Neutrophil (primary cell): Measurements from ENCODE around the gene BNC2.

Experiments used
- H3K27ac ChIP-seq: fragments of 200-600 bp; sonication (generic); 2 replicates; pipeline ENCODE4 v1.5.1; 2016; ENCODE audit warnings: mild to moderate bottlenecking, moderate library complexity
- H3K27me3 ChIP-seq: fragments of 200-600 bp; sonication (generic); 2 replicates; pipeline ENCODE4 v1.6.0; 2016; ENCODE audit warnings: mild to moderate bottlenecking
- H3K36me3 ChIP-seq: fragments of 200-600 bp; sonication (generic); 2 replicates; pipeline ENCODE4 v1.5.1; 2017
- H3K4me1 ChIP-seq, 2 experiments: fragments of 200-600 bp in 1 of 2; sonication (generic) in 1 of 2; 1 replicate in 1 of 2; 2 replicates in 1 of 2; pipeline versions ENCODE4 v1.5.1 to v1.6.1; 2013 to 2016; ENCODE audit warnings: low read depth in 1 of 2, low read length in 1 of 2, mild to moderate bottlenecking in 1 of 2, moderate library complexity in 1 of 2; ENCODE audit not compliant: control insufficient read depth in 1 of 2, insufficient read depth in 1 of 2
- H3K4me3 ChIP-seq, 2 experiments: fragments of 200-600 bp in 1 of 2; sonication (generic) in 1 of 2; 1 replicate in 1 of 2; 2 replicates in 1 of 2; pipeline ENCODE4 v1.5.1; 2013 to 2016; ENCODE audit warnings: low read depth in 1 of 2, low read length in 1 of 2, mild to moderate bottlenecking in 1 of 2, moderate library complexity in 1 of 2
- H3K9me3 ChIP-seq: fragments of 200-600 bp; sonication (generic); 2 replicates; pipeline ENCODE4 v1.5.1; 2016
- TF ChIP-seq, protein P1 (sequence below): fragments of 200-600 bp; sonication (generic); IDR thresholded peaks from 2 replicates; pipeline ENCODE4 v1.5.1; 2016; ENCODE audit warnings: antibody characterized with exemption

BNC2 gene

DNA sequence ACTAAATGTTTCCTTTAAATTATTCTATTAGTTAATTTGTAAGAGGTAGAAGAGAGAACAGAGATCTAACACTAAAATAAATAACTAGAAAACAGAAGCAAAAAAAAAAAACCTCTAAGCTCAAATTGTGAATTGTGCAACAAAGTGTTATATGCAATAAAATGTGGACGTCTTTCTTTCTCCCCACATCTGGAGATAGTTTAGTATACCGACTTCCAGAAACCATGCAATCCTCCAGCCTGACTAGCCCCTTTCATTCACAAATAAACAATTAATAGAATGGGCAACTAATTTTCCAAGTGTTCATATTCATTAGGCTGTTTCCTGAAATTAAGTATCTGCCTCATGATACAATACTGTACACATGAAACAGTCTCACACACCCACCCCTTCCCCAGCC lies 258.5 kb downstream of the BNC2 start:
- Histone ChIP-seq H3K4me3 (no peak overlapping the region), H3K9me3 (no peaks in the 10 kb centered on the region), H3K36me3 (no peaks in the 10 kb centered on the region), H3K27ac (no peak overlapping the region), H3K27me3 (no peaks in the 10 kb centered on the region), H3K4me1 (no peaks in the 10 kb centered on the region)
- TF ChIP-seq, protein P1, sequence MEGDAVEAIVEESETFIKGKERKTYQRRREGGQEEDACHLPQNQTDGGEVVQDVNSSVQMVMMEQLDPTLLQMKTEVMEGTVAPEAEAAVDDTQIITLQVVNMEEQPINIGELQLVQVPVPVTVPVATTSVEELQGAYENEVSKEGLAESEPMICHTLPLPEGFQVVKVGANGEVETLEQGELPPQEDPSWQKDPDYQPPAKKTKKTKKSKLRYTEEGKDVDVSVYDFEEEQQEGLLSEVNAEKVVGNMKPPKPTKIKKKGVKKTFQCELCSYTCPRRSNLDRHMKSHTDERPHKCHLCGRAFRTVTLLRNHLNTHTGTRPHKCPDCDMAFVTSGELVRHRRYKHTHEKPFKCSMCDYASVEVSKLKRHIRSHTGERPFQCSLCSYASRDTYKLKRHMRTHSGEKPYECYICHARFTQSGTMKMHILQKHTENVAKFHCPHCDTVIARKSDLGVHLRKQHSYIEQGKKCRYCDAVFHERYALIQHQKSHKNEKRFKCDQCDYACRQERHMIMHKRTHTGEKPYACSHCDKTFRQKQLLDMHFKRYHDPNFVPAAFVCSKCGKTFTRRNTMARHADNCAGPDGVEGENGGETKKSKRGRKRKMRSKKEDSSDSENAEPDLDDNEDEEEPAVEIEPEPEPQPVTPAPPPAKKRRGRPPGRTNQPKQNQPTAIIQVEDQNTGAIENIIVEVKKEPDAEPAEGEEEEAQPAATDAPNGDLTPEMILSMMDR: no peak

DNA sequence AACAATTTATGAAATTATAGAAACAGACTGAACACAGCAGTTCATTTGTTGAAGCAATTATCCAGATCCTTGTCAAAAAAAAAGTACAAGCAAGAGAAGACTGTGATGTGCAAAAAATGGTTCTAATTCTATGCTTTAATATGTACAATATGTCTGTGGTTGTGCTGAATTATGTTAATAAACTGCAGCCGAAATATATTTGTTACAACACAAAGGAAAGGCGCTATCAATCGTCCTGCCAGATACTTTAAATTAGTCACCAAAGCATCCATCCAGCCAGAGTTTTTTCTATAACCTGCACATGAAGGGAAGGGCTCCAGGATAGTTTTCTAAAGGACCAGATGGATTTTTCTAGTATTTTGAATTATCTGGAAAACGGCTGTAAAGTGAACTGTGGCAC lies 259.5 kb downstream of the BNC2 start:
- Histone ChIP-seq H3K27me3 (no peaks in the 10 kb centered on the region), H3K4me3 (no peak overlapping the region), H3K4me1 (no peaks in the 10 kb centered on the region), H3K27ac (no peak overlapping the region), H3K36me3 (no peaks in the 10 kb centered on the region), H3K9me3 (no peaks in the 10 kb centered on the region)
- TF ChIP-seq, protein P1: no peak

DNA sequence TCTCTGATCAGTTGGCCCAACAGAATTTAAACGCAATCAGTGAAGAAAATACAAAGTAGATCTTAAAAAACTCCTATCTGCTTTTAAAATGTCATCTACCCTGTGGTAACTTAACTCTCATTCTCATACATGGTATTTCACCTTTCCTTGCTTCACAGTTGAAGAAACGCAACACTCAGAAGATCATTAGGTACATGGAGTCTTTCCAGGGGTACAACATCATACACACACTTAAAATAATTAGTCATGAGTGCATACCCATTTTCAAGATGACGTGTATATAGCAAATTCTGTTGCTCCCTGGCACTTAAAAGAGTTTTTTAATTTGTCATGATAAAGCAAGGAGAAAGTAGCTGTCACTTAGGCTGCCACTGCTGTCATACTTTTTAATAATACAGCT lies 259.9 kb downstream of the BNC2 start:
- Histone ChIP-seq H3K9me3 (no peaks in the 10 kb centered on the region), H3K4me1 (no peaks in the 10 kb centered on the region), H3K27ac (no peak overlapping the region), H3K36me3 (no peaks in the 10 kb centered on the region), H3K27me3 (no peaks in the 10 kb centered on the region), H3K4me3 (no peak overlapping the region)
- TF ChIP-seq, protein P1: no peak

DNA sequence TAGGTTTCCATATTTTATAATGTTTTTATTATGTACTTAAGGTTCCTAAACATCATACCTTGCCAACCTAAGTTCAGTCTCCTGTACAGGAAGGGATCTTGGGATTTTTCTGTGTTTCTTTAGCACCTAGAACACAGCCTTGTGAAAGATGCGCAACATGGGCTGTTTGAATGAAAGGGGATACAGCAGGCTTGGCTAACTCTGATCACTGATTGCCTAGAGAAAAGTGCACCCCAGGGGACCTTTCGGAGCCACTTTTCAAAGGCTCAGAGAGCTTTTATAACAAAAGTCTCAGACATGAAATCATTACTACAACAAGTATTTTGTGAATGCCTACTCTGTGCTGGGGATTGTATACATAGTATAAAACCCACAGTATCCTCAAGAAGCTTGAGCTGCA lies 261.6 kb downstream of the BNC2 start:
- Histone ChIP-seq H3K4me3 (no peak overlapping the region), H3K27me3 (no peaks in the 10 kb centered on the region), H3K9me3 (no peaks in the 10 kb centered on the region), H3K27ac (no peak overlapping the region), H3K4me1 (no peaks in the 10 kb centered on the region), H3K36me3 (no peaks in the 10 kb centered on the region)
- TF ChIP-seq, protein P1: no peak

DNA sequence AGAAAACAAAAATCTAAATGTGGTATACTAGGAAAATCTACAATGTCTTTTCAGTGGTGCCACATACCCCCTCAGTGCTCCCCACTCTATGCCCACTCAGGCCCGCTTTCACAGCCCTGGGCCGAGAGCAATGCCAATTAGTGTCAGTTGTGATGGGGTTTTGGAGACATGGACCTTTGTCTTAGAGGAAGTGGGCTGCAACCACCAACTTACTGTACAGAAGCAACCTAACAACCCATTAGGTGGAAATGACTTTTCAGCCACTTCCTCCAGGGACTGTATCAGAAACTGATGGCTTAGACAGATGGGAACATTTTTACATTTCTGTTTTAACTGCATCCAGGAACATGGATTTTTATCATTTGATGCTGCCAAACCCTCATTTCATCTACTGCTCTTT lies 268.0 kb downstream of the BNC2 start:
- H3K4me3 ChIP-seq: no peak overlapping the region
- no peaks in the 10 kb centered on the region for H3K27me3 ChIP-seq
- H3K9me3 ChIP-seq: no peaks in the 10 kb centered on the region
- no peak overlapping the region for H3K27ac ChIP-seq
- H3K4me1 ChIP-seq: no peaks in the 10 kb centered on the region
- H3K36me3 ChIP-seq: no peaks in the 10 kb centered on the region
- TF ChIP-seq, protein P1: no peak

DNA sequence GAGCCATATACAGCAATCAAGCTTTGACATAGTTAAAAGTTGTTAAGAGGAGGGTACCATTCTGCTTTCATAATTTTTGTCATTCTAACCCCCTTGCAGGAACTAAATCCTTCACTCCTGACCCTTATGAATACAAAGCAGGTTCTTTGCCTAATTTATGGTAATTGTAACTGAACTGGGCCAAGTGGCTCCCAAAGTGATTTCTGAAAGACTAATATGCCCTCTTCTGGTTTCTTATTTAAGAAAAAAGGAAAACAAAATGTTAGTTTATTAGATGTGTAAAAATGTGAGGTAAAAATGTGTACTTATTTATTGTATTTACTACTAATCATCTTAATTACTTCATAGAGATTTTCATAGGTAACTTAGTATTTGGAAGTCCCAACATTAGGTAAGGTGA lies 268.5 kb downstream of the BNC2 start:
- H3K4me1 ChIP-seq: no peaks in the 10 kb centered on the region
- H3K9me3 ChIP-seq: no peaks in the 10 kb centered on the region
- H3K4me3 ChIP-seq: no peak overlapping the region
- no peaks in the 10 kb centered on the region for H3K27me3 ChIP-seq
- no peak overlapping the region for H3K27ac ChIP-seq
- TF ChIP-seq, protein P1: no peak
- no peaks in the 10 kb centered on the region for H3K36me3 ChIP-seq
